ENCODE measurements around the gene MAF. TPM values are rescaled to one million over a fixed set of nuclear protein-coding genes. Genes with fewer than 3 reads are reported as not detected.

MAF gene
- total and polyA plus RNA-seq, 2 of the 4 experiments (the other 2 are of a cell fraction), result under 0.01 to 0.02 TPM

GRCh38 chr16:79634298-79634697 is 33.8 kb upstream of the MAF start:
- Histone ChIP-seq H3K4me2 (ENCODE audit: low read depth, low read length) (no peak overlapping the region), H3K18ac (ENCODE audit: low read depth, low read length) (no peak overlapping the region), H4K20me1 (ENCODE audit: insufficient read depth, low read length) (no peaks in the 10 kb centered on the region), H3K23ac (ENCODE audit: low read depth, low read length) (no peak overlapping the region), H2AFZ (replicated peaks; ENCODE audit: low read length, poor library complexity) (no peak overlapping the region), H2BK15ac (ENCODE audit: low read depth, low read length) (no peak overlapping the region), H3K4me1 (ENCODE audit: control insufficient read depth, insufficient read depth, low read length) (no peaks in the 10 kb centered on the region), H3K9me1 (ENCODE audit: insufficient read depth, low read length) (no peaks in the 10 kb centered on the region), H3K4ac (ENCODE audit: low read depth, low read length) (no peak overlapping the region), H4K8ac (ENCODE audit: low read depth in 2 of 2, low read length in 2 of 2) (no peak overlapping the region), H3K14ac (replicated peaks; ENCODE audit: low read depth, low read length) (no peak overlapping the region), H3K79me1 (ENCODE audit: low read depth in 1 of 2, low read length in 2 of 2) (no peaks in the 10 kb centered on the region), H2AK5ac (ENCODE audit: low read depth, low read length) (no peak overlapping the region), H2BK5ac (ENCODE audit: low read depth, low read length, poor library complexity, severe bottlenecking) (no peak overlapping the region), H3K56ac (ENCODE audit: extremely low read depth, insufficient read depth, low read length) (no peak overlapping the region), H3K27ac (ENCODE audit: insufficient read depth, low read length) (no peak overlapping the region), H3K27me3 (ENCODE audit: control insufficient read depth, insufficient read depth, low read length) (no peaks in the 10 kb centered on the region), H2BK120ac (ENCODE audit: low read depth, low read length) (no peak overlapping the region), H3K9ac (ENCODE audit: low read depth, low read length) (no peak overlapping the region), H4K5ac (ENCODE audit: low read depth, low read length) (no peak overlapping the region), H4K91ac (ENCODE audit: insufficient read depth, low read depth, low read length) (no peak overlapping the region), H3K36me3 (ENCODE audit: control insufficient read depth, insufficient read depth, low read length) (no peaks in the 10 kb centered on the region), H3K9me3 (ENCODE audit: control insufficient read depth, insufficient read depth, low read length) (peaks cover 10% of the 10 kb centered on the region), H2AK9ac (replicated peaks; ENCODE audit: low read depth, low read length, poor library complexity) (no peak overlapping the region), H3K4me3 (ENCODE audit: insufficient read depth, low read depth, low read length) (no peak overlapping the region), H2BK20ac (ENCODE audit: low read depth, low read length) (no peak overlapping the region)
- no peak for ATAC-seq (ENCODE audit: low read depth)
- dilution Hi-C loops (cut with HindIII; ENCODE audit: low sequenced_read_pairs, unreplicated experiment), result no loop called here
- intact Hi-C loops (cut with micrococcal nuclease), result no loop called here
- ChIA-PET POLR2A (ENCODE audit: unreplicated experiment) (no interaction called here), CTCF (no interaction called here)
- no TSS peak for BruUV-seq (replicated peaks)
- WGBS, 2 experiments (ENCODE audit: extremely low coverage in 2 of 2, insufficient read length in 1 of 2), result 52% methylated on average over 2 of the region's 7 CpGs; no CpG with 5 or more reads in 1 of the 2 experiments
- DNase-seq, result no peak
- in situ Hi-C loops (cut with MboI; ENCODE audit: low sequenced_read_pairs), result no loop called here
- TF ChIP-seq POLR2A (IDR thresholded peaks at IDR 0.05; ENCODE audit: low read depth, low read length), result no peak
- TF ChIP-seq RAD21 (IDR thresholded peaks at IDR 0.05; ENCODE audit: low read length), result no peak
- no peak for TF ChIP-seq SMC3 (IDR thresholded peaks at IDR 0.05; ENCODE audit: low read depth, low read length)
- TF ChIP-seq ELK1 (IDR thresholded peaks at IDR 0.05; ENCODE audit: borderline replicate concordance, low read depth, low read length), result no peak
- no peak for TF ChIP-seq NFE2L2 (IDR thresholded peaks at IDR 0.05; ENCODE audit: low read depth, low read length)
- no peak for TF ChIP-seq FOS (IDR thresholded peaks at IDR 0.05; ENCODE audit: low read depth, low read length)
- no peak for TF ChIP-seq CEBPB (IDR thresholded peaks at IDR 0.05; ENCODE audit: low read depth, low read length)
- TF ChIP-seq RFX5 (IDR thresholded peaks at IDR 0.05; ENCODE audit: low read depth, low read length), result no peak
- no peak for TF ChIP-seq BHLHE40 (IDR thresholded peaks at IDR 0.05; ENCODE audit: low read depth, low read length)
- TF ChIP-seq MXI1 (IDR thresholded peaks at IDR 0.05; ENCODE audit: borderline replicate concordance, low read depth, low read length), result no peak
- TF ChIP-seq CHD1 (IDR thresholded peaks at IDR 0.05; ENCODE audit: low read depth, low read length), result no peak
- TF ChIP-seq CTCF (conservative IDR thresholded peaks at IDR 0.05; ENCODE audit: low read depth, low read length), result no peak

Data from IMR-90 (cell line).